Measurements from ENCODE around the gene C5orf63. TPM values are rescaled to one million over a fixed set of nuclear protein-coding genes. Genes with fewer than 3 reads are reported as not detected.

C5orf63 gene
- total and polyA plus RNA-seq, 2 donors (not counting 3 experiments of a cell fraction or from before 2014, with no cell fraction given), result 1.4 to 5.3 TPM

GRCh38 chr5:127004721-127005120 lies 68.6 kb downstream of the C5orf63 start:
- H4K20me1 ChIP-seq (replicated peaks; ENCODE audit: control insufficient read depth, extremely low read depth, insufficient read depth, low read length), result no peaks in the 10 kb centered on the region
- H3K36me3 ChIP-seq (ENCODE audit: control insufficient read depth in 2 of 2, extremely low read depth in 1 of 2, insufficient read depth in 2 of 2, low read length in 2 of 2), result no peaks in the 10 kb centered on the region
- dilution Hi-C loops (cut with MboI; ENCODE audit: extremely low pct_ligation_motif_present, low sequenced_read_pairs) (no loop called here), intact Hi-C loops (cut with micrococcal nuclease) (no loop called here)
- CTCF ChIA-PET, result interaction anchor here (0.8 kb wide), 1 partner anchor 79 kb away, joined by 3 read pairs; no protein-coding TSS in a partner anchor
- no peaks in the 10 kb centered on the region for H3K9me3 ChIP-seq (replicated peaks; ENCODE audit: control insufficient read depth, insufficient read depth, low read length)
- H3K9ac ChIP-seq (replicated peaks; ENCODE audit: extremely low read depth, insufficient read depth, low read length), result no peak overlapping the region
- no peak overlapping the region for H2AFZ ChIP-seq (ENCODE audit: low read depth, low read length)
- no peaks in the 10 kb centered on the region for H3K27me3 ChIP-seq (ENCODE audit: control insufficient read depth in 2 of 2, insufficient read depth in 2 of 2, low read length in 2 of 2)
- no peak for TF ChIP-seq CTCF (IDR thresholded peaks at IDR 0.05; ENCODE audit: extremely low read depth in 1 of 2, insufficient read depth in 1 of 2, low read depth in 1 of 2, low read length in 2 of 2)
- TF ChIP-seq POLR2AphosphoS5 (IDR thresholded peaks at IDR 0.05; ENCODE audit: insufficient read depth, low read depth, low read length), result no peak
- no peak for TF ChIP-seq MAX (IDR thresholded peaks at IDR 0.05; ENCODE audit: insufficient read depth, insufficient read length)
- no peak for TF ChIP-seq EZH2 (IDR thresholded peaks at IDR 0.05; ENCODE audit: borderline replicate concordance, low read depth, low read length, severe bottlenecking)
- H3K9me1 ChIP-seq (replicated peaks; ENCODE audit: control insufficient read depth, extremely low read depth, insufficient read depth, low read length), result no peaks in the 10 kb centered on the region
- no TSS peak for BruUV-seq (replicated peaks)
- peaks cover 71% of the 10 kb centered on the region for H3K79me2 ChIP-seq (ENCODE audit: control insufficient read depth, insufficient read depth, low read length)
- FAIRE-seq (no peak), DNase-seq (ENCODE audit: low read depth, low spot score) (no peak)
- POLR2A ChIA-PET, result interaction anchor here (0.7 kb wide), 1 partner anchor 207 kb away, joined by 4 read pairs; no protein-coding TSS in a partner anchor
- H3K4me1 ChIP-seq (ENCODE audit: control insufficient read depth, extremely low read depth, insufficient read depth, low read length), result peaks cover 16% of the 10 kb centered on the region
- no peak overlapping the region for H3K4me3 ChIP-seq (replicated peaks in 1 of 3; ENCODE audit: insufficient read depth in 1 of 3, low read depth in 1 of 3, low read length in 3 of 3)
- H3K4me2 ChIP-seq (ENCODE audit: insufficient read depth, low read length), result no peak overlapping the region
- H3K27ac ChIP-seq (ENCODE audit: insufficient read depth, low read depth, low read length), result no peak overlapping the region
